ENCODE results near the gene PXDC1. TPM values are rescaled to one million over a fixed set of nuclear protein-coding genes. Genes with fewer than 3 reads are reported as not detected.
"Not testable (repeated sequence)": the region's sequence is repeated elsewhere in the genome, so short reads cannot be mapped to it uniquely, and the experiment has no call there.

The PXDC1 gene
- total RNA-seq, 1 donor from 2014 or later, result 41.0 TPM

- Mint-ChIP-seq H3K4me1 (ENCODE audit: unreplicated experiment) (no peaks in the 10 kb centered on the region), H3K9me3 (ENCODE audit: unreplicated experiment) (no peaks in the 10 kb centered on the region), H3K27me3 (ENCODE audit: unreplicated experiment) (peaks cover 2% of the 10 kb centered on the region)
Observed at GRCh38 chr6:3693831-3694230, 57.7 kb downstream of the PXDC1 start.

GRCh38 chr6:3690506-3690905 lies 61.0 kb downstream of the PXDC1 start:
- H3K27ac Mint-ChIP-seq (ENCODE audit: unreplicated experiment), result no peak overlapping the region
- H3K4me1 Mint-ChIP-seq (ENCODE audit: unreplicated experiment), result peaks cover 8% of the 10 kb centered on the region
- DNase-seq (ENCODE audit: low spot score), result no peak
- H3K4me3 Mint-ChIP-seq (ENCODE audit: unreplicated experiment), result no peak overlapping the region
- no peaks in the 10 kb centered on the region for H3K27me3 Mint-ChIP-seq (ENCODE audit: unreplicated experiment)
- TF ChIP-seq CTCF (IDR thresholded peaks at IDR 0.05; ENCODE audit: unreplicated experiment), result no peak
- no peaks in the 10 kb centered on the region for H3K9me3 Mint-ChIP-seq (ENCODE audit: unreplicated experiment)
- H3K36me3 Mint-ChIP-seq (ENCODE audit: low read depth, unreplicated experiment), result no peaks in the 10 kb centered on the region

More at GRCh38 chr6:3693831-3694230, 57.7 kb downstream of the PXDC1 start:
- no peak for DNase-seq (ENCODE audit: low spot score)
- no peaks in the 10 kb centered on the region for H3K36me3 Mint-ChIP-seq (ENCODE audit: low read depth, unreplicated experiment)
- no peak for TF ChIP-seq CTCF (IDR thresholded peaks at IDR 0.05; ENCODE audit: unreplicated experiment)
- no peak overlapping the region for H3K27ac Mint-ChIP-seq (ENCODE audit: unreplicated experiment)
- no peak overlapping the region for H3K4me3 Mint-ChIP-seq (ENCODE audit: unreplicated experiment)

- no peak for DNase-seq (ENCODE audit: low spot score)
- H3K27ac Mint-ChIP-seq (ENCODE audit: unreplicated experiment), result no peak overlapping the region
- peaks cover 10% of the 10 kb centered on the region for H3K4me1 Mint-ChIP-seq (ENCODE audit: unreplicated experiment)
- TF ChIP-seq CTCF (IDR thresholded peaks at IDR 0.05; ENCODE audit: unreplicated experiment), result no peak
- H3K36me3 Mint-ChIP-seq (ENCODE audit: low read depth, unreplicated experiment), result no peaks in the 10 kb centered on the region
- no peaks in the 10 kb centered on the region for H3K9me3 Mint-ChIP-seq (ENCODE audit: unreplicated experiment)
- no peak overlapping the region for H3K4me3 Mint-ChIP-seq (ENCODE audit: unreplicated experiment)
- H3K27me3 Mint-ChIP-seq (ENCODE audit: unreplicated experiment), result peaks cover under 1% of the 10 kb centered on the region
Observed at GRCh38 chr6:3687847-3688246, 63.7 kb downstream of the PXDC1 start.

GRCh38 chr6:3683331-3683730 lies 68.2 kb downstream of the PXDC1 start:
- Mint-ChIP-seq H3K9me3 (ENCODE audit: unreplicated experiment) (no peaks in the 10 kb centered on the region), H3K27me3 (ENCODE audit: unreplicated experiment) (peaks cover 1% of the 10 kb centered on the region), H3K4me1 (ENCODE audit: unreplicated experiment) (peaks cover 10% of the 10 kb centered on the region), H3K4me3 (ENCODE audit: unreplicated experiment) (no peak overlapping the region), H3K36me3 (ENCODE audit: low read depth, unreplicated experiment) (peaks cover 6% of the 10 kb centered on the region), H3K27ac (ENCODE audit: unreplicated experiment) (no peak overlapping the region)
- DNase-seq (ENCODE audit: low spot score), result no peak
- no peak for TF ChIP-seq CTCF (IDR thresholded peaks at IDR 0.05; ENCODE audit: unreplicated experiment)

- no peak for DNase-seq (ENCODE audit: low spot score)
- no peak overlapping the region for H3K4me3 Mint-ChIP-seq (ENCODE audit: unreplicated experiment)
- no peaks in the 10 kb centered on the region for H3K9me3 Mint-ChIP-seq (ENCODE audit: unreplicated experiment)
- peaks cover 6% of the 10 kb centered on the region for H3K36me3 Mint-ChIP-seq (ENCODE audit: low read depth, unreplicated experiment)
- H3K27me3 Mint-ChIP-seq (ENCODE audit: unreplicated experiment), result peaks cover 5% of the 10 kb centered on the region
- no peaks in the 10 kb centered on the region for H3K4me1 Mint-ChIP-seq (ENCODE audit: unreplicated experiment)
- no peak overlapping the region for H3K27ac Mint-ChIP-seq (ENCODE audit: unreplicated experiment)
- TF ChIP-seq CTCF (IDR thresholded peaks at IDR 0.05; ENCODE audit: unreplicated experiment), result no peak
Observed at GRCh38 chr6:3678946-3679345, 72.6 kb downstream of the PXDC1 start.

- not testable (repeated sequence) for H3K4me1 Mint-ChIP-seq (ENCODE audit: unreplicated experiment); H3K4me3 Mint-ChIP-seq (ENCODE audit: unreplicated experiment); H3K27ac Mint-ChIP-seq (ENCODE audit: unreplicated experiment); DNase-seq (ENCODE audit: low spot score); H3K27me3 Mint-ChIP-seq (ENCODE audit: unreplicated experiment); H3K36me3 Mint-ChIP-seq (ENCODE audit: low read depth, unreplicated experiment); H3K9me3 Mint-ChIP-seq (ENCODE audit: unreplicated experiment)
Observed at GRCh38 chr6:3677751-3678150, 73.8 kb downstream of the PXDC1 start.

- H3K4me3 Mint-ChIP-seq (ENCODE audit: unreplicated experiment); H3K9me3 Mint-ChIP-seq (ENCODE audit: unreplicated experiment); H3K27me3 Mint-ChIP-seq (ENCODE audit: unreplicated experiment); H3K27ac Mint-ChIP-seq (ENCODE audit: unreplicated experiment); H3K36me3 Mint-ChIP-seq (ENCODE audit: low read depth, unreplicated experiment); H3K4me1 Mint-ChIP-seq (ENCODE audit: unreplicated experiment); DNase-seq (ENCODE audit: low spot score): not testable (repeated sequence)
Observed at GRCh38 chr6:3677351-3677750, 74.2 kb downstream of the PXDC1 start.
